Left ventricle myocardium inferior (tissue), 1 donor: Measurements from ENCODE around the gene TMEM39B. TPM values are rescaled to one million over a fixed set of nuclear protein-coding genes. Genes with fewer than 3 reads are reported as not detected.
A peak's percentile ranks its signal among the peaks of the same experiment; 100 is the strongest.

ENCODE experiments used
- DNase-seq: peaks from one replicate; pipeline ENCODE4 v3.0.0-alpha.2; 2020
- H3K27ac ChIP-seq: fragments of 200-600 bp; replicated peaks from 2 replicates; pipeline ENCODE4 v1.8.0; 2021
- H3K27me3 ChIP-seq: fragments of 200-600 bp; 2 replicates; pipeline ENCODE4 v1.8.0; 2021; ENCODE audit warnings: low read depth
- H3K36me3 ChIP-seq: fragments of 200-600 bp; 2 replicates; pipeline ENCODE4 v1.8.0; 2021
- H3K4me1 ChIP-seq: fragments of 200-600 bp; 2 replicates; pipeline ENCODE4 v1.8.0; 2021
- H3K4me3 ChIP-seq: fragments of 200-600 bp; 2 replicates; pipeline ENCODE4 v1.8.0; 2021; ENCODE audit warnings: mild to moderate bottlenecking, moderate library complexity
- H3K9me3 ChIP-seq: fragments of 200-600 bp; replicated peaks from 2 replicates; pipeline ENCODE4 v1.8.0; 2021
- intact Hi-C: fragments of 100-400 bp; cut with micrococcal nuclease; formaldehyde crosslinking; loops from one replicate; pipeline ENCODE4 v1.11.0; 2022
- long read RNA-seq: library from polyadenylated mRNA; unstranded; transcript quantifications from one replicate; pipeline ENCODE4 v2.0.0, GENCODE V29; 2021
- total RNA-seq: library from RNA; stranded (reverse); fragmentation: NEBNext Ultra II Directional; extraction: Animal tissue kit (Norgen Biotek cat#: 25700); gene quantifications from one replicate; pipeline ENCODE4 v1.2.1, GENCODE V29; 2021
- TF ChIP-seq, protein P1 (sequence below): fragments of 200-600 bp; IDR thresholded peaks from 2 replicates; pipeline ENCODE4 v1.8.0; 2021; ENCODE audit warnings: antibody characterized with exemption, mild to moderate bottlenecking, borderline replicate concordance
- donor health status: DM: no; HTN: yes; CAD: no; lungs with severe emphysema.

Gene TMEM39B
- total RNA-seq = 5.8 TPM
- long read RNA-seq, partial matches to known transcripts = 1 of 7 reads
- long read RNA-seq, other reads (novel, unspliced or antisense) = 1 of 7 reads

DNA sequence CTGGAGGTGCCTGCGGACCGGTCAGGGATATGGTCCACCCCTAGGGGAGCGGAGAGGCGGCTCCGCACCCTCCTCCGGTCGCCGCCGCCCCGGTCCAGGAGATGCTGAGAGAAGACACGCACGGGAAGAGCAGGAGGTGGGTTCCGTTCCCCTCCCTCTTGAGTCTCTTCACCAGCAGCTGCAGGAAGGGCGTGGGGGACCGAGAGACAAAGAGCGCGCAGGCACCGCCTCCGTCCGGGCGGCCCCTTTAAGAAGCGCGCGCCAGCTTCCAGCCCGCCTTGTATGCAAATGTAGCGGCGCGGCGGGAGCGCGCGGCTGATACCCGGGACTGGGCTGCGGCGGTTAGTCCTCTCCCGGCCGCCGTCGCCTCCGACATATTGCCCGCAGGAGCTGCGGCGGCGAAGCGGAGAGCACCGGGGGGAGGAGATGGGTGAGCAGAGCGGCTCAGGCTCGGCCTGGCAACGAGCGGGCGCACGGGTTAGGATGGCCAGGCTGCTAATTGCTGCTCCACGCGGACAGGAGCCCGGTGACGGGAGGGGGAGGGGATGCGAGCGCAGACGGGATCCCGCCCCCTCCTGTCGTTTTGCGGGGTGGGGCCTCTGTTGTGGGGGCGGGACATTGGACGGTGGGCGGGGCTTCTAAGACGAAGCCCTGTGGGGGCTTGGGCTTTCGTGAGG, at the start of gene TMEM39B:
TSS of gene TMEM39B (plus strand) at position 318 of the 677 bp plus-strand sequence. CDS start at position 427, 109 bp downstream.
- TF ChIP-seq, protein P1, sequence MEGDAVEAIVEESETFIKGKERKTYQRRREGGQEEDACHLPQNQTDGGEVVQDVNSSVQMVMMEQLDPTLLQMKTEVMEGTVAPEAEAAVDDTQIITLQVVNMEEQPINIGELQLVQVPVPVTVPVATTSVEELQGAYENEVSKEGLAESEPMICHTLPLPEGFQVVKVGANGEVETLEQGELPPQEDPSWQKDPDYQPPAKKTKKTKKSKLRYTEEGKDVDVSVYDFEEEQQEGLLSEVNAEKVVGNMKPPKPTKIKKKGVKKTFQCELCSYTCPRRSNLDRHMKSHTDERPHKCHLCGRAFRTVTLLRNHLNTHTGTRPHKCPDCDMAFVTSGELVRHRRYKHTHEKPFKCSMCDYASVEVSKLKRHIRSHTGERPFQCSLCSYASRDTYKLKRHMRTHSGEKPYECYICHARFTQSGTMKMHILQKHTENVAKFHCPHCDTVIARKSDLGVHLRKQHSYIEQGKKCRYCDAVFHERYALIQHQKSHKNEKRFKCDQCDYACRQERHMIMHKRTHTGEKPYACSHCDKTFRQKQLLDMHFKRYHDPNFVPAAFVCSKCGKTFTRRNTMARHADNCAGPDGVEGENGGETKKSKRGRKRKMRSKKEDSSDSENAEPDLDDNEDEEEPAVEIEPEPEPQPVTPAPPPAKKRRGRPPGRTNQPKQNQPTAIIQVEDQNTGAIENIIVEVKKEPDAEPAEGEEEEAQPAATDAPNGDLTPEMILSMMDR = peak; percentile 28
- Histone ChIP-seq H3K27ac (peak within 1 kb of the TSS; percentile 98), H3K9me3 (no peaks in the 10 kb centered on the region), H3K4me1 (peaks cover 27% of the 10 kb centered on the region), H3K27me3 (no peaks in the 10 kb centered on the region), H3K36me3 (peaks cover 30% of the 10 kb centered on the region), H3K4me3 (peak within 1 kb of the TSS; percentile 83)
- peak; percentile 96 for DNase-seq
- intact Hi-C loops = no loop called here

DNA sequence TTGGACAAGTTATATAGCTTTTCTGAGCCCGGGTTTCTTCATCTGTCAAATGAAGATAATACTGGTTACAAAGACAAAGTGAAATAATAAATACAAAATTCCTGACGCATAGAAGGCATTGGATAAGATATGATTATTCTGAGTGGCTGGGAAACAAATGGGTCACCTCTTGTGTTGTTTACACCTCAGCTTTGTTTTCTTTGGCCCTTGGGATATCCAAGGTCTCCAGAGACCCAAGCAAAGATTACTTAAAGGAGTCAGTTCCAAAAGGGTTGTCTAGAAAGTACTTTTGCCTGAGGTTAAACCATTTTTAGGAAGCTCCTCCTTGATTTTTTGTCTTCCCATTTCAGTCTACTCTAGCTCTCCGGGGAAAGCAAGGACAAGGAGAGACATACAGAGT, 49.4 kb upstream of the TMEM39B start:
- Histone ChIP-seq H3K27me3 (no peaks in the 10 kb centered on the region), H3K4me3 (no peak overlapping the region), H3K27ac (peak overlapping the region; percentile 21), H3K4me1 (peaks cover 72% of the 10 kb centered on the region), H3K36me3 (peaks cover 8% of the 10 kb centered on the region), H3K9me3 (no peaks in the 10 kb centered on the region)
- intact Hi-C loops = no loop called here
- TF ChIP-seq, protein P1 = no peak
- no peak for DNase-seq

DNA sequence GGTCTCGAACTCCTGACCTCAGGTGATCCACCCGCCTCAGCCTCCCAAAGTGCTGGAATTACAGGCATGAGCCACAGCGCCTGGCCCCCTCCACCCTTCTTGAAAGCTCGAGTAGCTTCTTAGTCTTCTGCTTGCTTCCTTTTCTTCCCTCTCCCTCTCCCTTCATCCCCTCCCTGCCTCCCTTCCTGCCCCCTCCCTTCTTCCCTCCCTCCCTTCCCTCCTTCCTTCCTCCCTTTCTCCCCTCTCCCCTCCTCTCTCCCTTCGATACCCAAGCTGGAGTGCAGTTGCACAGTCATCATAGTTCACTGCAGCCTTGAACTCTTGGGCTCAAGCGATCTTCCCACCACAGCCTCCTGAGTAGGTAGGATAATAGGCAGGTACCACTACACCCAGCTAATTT, 47.2 kb upstream of the TMEM39B start:
- peaks cover 63% of the 10 kb centered on the region for H3K4me1 ChIP-seq
- intact Hi-C loops = no loop called here
- no peaks in the 10 kb centered on the region for H3K27me3 ChIP-seq
- no peak for DNase-seq
- H3K36me3 ChIP-seq = peaks cover 8% of the 10 kb centered on the region
- H3K4me3 ChIP-seq = no peak overlapping the region
- TF ChIP-seq, protein P1 = no peak
- H3K9me3 ChIP-seq = no peaks in the 10 kb centered on the region
- H3K27ac ChIP-seq = no peak overlapping the region

DNA sequence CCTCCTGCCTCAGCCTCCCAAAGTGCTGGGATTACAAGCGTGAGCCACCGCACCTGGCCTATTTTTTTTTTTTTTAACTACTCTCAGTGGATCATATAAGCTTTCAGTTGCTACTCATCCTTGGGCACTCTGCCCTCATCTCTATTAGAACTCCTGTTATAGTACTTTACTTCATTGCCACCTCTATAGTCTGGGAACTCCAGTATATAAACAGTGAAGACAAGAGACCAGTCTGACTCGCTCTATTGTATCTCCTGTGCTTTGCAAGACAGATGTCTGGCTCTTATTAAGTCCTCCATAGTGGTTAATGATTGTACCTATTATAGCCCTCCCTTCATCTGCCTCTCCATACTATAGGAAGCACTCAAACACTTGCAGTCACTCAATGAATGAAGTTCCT, 44.0 kb upstream of the TMEM39B start:
- no peak overlapping the region for H3K4me3 ChIP-seq
- intact Hi-C loops = no loop called here
- no peak for DNase-seq
- peaks cover 31% of the 10 kb centered on the region for H3K4me1 ChIP-seq
- H3K27ac ChIP-seq = no peak overlapping the region
- H3K36me3 ChIP-seq = peaks cover 30% of the 10 kb centered on the region
- TF ChIP-seq, protein P1 = no peak
- H3K27me3 ChIP-seq = no peaks in the 10 kb centered on the region
- no peaks in the 10 kb centered on the region for H3K9me3 ChIP-seq

DNA sequence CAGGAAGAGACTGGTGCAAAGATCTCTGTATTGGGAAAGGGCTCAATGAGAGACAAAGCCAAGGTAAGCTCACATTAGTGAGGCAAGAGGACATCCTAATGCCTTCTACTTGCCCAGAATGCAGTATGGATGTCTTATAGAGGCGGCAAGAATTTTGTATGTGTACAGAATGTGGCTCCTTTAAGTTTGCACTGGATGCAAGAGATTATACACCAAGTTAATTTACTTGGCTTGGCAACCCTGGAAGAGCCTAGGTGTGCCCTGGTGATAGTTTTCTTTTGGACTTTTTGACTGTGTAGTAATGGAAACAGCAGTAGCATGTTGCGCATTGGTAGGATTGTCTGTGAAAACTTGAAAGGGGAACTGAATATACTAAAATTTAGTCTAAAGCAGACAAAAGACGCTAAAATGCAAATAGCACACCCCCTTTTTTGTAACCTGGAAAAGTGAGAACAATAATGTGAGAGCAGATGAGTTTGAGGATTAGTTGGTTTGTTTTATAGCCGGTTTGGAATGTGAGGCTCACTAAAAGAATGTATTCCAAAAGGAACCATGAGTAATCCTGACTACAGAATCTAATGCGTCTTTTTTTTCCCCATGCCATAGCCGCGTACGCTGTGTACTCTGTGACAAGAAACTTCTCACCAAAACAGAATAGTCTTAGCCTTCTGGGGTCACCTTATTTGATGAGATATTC, 41.0 kb upstream of the TMEM39B start:
- no peak overlapping the region for H3K27ac ChIP-seq
- H3K36me3 ChIP-seq = peaks cover 52% of the 10 kb centered on the region
- peaks cover 23% of the 10 kb centered on the region for H3K4me1 ChIP-seq

More for the DNA sequence above, 41.0 kb upstream of the TMEM39B start:
- no peaks in the 10 kb centered on the region for H3K27me3 ChIP-seq
- TF ChIP-seq, protein P1 = no peak
- no peak for DNase-seq
- no peaks in the 10 kb centered on the region for H3K9me3 ChIP-seq
- intact Hi-C loops = no loop called here
- H3K4me3 ChIP-seq = no peak overlapping the region
